Calu3 (cell line): ENCODE results near the gene SMTN. TPM values are rescaled to one million over a fixed set of nuclear protein-coding genes. Genes with fewer than 3 reads are reported as not detected.
A peak's percentile ranks its signal among the peaks of the same experiment; 100 is the strongest.

Experiments
- BruUV-seq: library from RNA; stranded (reverse); fragments of 400-500 nt; replicated peaks from 2 replicates; lab custom pipeline; 2021; lab: Mats Ljungman, UMichigan
- CTCF ChIA-PET: fragments of 300-600 bp; sonication (Branson Sonifier 250); formaldehyde crosslinking; loops from one replicate; lab custom pipeline; 2022; ENCODE audit warnings: antibody characterized with exemption; lab: Charles Lee
- DNase-seq: peaks from one replicate; pipeline ENCODE4 v3.0.0; 2022
- H3K27ac Mint-ChIP-seq: one replicate; pipeline ENCODE4 v1.8.0; 2022; ENCODE audit warnings: mixed read lengths; ENCODE audit not compliant: unreplicated experiment
- H3K27me3 Mint-ChIP-seq: one replicate; pipeline ENCODE4 v1.8.0; 2022; ENCODE audit warnings: mixed read lengths; ENCODE audit not compliant: unreplicated experiment
- H3K36me3 Mint-ChIP-seq: one replicate; pipeline ENCODE4 v1.8.0; 2022; ENCODE audit warnings: mild to moderate bottlenecking, moderate library complexity, mixed read lengths; ENCODE audit not compliant: insufficient read depth, unreplicated experiment
- H3K4me1 Mint-ChIP-seq: one replicate; pipeline ENCODE4 v1.8.0; 2022; ENCODE audit warnings: mild to moderate bottlenecking, low read depth, mixed read lengths; ENCODE audit not compliant: unreplicated experiment
- H3K4me3 Mint-ChIP-seq: one replicate; pipeline ENCODE4 v1.8.0; 2022; ENCODE audit warnings: mild to moderate bottlenecking, low read depth, moderate library complexity, mixed read lengths; ENCODE audit not compliant: unreplicated experiment
- H3K9me3 Mint-ChIP-seq: one replicate; pipeline ENCODE4 v1.8.0; 2022; ENCODE audit warnings: low read depth, mixed read lengths; ENCODE audit not compliant: unreplicated experiment
- intact Hi-C: fragments of 100-400 bp; cut with micrococcal nuclease; formaldehyde crosslinking; loops from one replicate; pipeline ENCODE4 v1.10.0; 2022; ENCODE audit not compliant: unreplicated experiment
- total RNA-seq: library from RNA; stranded (reverse); gene quantifications from 2 replicates; pipeline ENCODE4 v1.2.3, GENCODE V29; 2022
- TF ChIP-seq, protein P1 (sequence below): fragments of 200-600 bp; IDR thresholded peaks from one replicate; pipeline ENCODE4 v1.8.0; 2022; ENCODE audit warnings: antibody characterized with exemption; ENCODE audit not compliant: unreplicated experiment

The SMTN gene
- total RNA-seq, 1 experiment from 2014 or later: 61.0 TPM

DNA sequence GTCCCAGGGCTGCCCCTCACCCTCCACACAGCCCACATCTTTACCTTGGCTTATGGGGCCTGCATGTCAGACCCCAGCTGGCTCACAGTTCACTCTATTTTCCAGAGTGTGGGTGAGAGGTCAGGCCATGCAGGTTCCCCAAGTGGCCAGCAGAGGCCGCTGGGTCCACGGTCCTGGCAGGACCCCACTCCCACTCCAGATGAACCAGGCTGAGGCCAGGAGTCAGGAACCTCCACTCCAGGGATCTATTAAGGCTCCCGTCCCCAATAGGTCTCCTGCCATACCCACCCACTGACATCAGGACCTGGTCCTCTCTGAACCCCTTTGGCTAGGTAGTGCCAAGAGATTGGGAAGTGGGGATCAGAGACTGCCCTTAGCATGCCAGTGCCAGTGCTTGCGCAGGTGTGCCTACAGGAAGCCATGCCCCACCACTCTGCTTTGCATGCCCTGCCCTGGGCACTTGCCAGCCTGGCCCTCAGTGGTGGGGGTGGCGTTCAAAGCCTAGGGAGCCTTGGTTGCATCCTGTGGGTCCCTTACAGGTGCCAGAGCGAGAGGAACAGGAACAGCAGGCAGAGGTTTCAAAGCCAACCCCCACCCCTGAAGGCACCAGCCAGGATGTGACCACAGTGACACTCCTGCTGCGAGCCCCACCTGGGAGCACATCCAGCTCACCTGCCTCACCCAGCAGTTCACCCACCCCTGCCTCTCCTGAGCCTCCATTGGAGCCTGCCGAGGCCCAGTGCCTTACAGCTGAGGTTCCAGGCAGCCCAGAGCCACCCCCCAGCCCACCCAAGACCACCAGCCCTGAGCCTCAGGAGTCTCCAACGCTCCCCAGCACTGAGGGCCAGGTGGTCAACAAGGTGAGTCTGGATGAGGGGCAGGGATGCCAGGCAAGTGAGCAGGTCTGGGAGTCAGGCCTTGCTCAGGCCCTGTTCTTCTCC, 8.3 kb downstream of the SMTN start:
- H3K9me3 Mint-ChIP-seq: no peaks in the 10 kb centered on the region
- H3K27me3 Mint-ChIP-seq: no peaks in the 10 kb centered on the region
- H3K36me3 Mint-ChIP-seq: peaks cover 10% of the 10 kb centered on the region
- peak; percentile 52 for DNase-seq
- TF ChIP-seq, protein P1, sequence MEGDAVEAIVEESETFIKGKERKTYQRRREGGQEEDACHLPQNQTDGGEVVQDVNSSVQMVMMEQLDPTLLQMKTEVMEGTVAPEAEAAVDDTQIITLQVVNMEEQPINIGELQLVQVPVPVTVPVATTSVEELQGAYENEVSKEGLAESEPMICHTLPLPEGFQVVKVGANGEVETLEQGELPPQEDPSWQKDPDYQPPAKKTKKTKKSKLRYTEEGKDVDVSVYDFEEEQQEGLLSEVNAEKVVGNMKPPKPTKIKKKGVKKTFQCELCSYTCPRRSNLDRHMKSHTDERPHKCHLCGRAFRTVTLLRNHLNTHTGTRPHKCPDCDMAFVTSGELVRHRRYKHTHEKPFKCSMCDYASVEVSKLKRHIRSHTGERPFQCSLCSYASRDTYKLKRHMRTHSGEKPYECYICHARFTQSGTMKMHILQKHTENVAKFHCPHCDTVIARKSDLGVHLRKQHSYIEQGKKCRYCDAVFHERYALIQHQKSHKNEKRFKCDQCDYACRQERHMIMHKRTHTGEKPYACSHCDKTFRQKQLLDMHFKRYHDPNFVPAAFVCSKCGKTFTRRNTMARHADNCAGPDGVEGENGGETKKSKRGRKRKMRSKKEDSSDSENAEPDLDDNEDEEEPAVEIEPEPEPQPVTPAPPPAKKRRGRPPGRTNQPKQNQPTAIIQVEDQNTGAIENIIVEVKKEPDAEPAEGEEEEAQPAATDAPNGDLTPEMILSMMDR: peak; percentile 76
- CTCF ChIA-PET: interaction anchor here (0.6 kb wide), 1 partner anchor 60 kb away, joined by 3 read pairs; no protein-coding TSS in a partner anchor
- H3K27ac Mint-ChIP-seq: no peak overlapping the region
- no peaks in the 10 kb centered on the region for H3K4me1 Mint-ChIP-seq
- BruUV-seq: no TSS peak
- intact Hi-C loops: no loop called here
- no peak overlapping the region for H3K4me3 Mint-ChIP-seq

DNA sequence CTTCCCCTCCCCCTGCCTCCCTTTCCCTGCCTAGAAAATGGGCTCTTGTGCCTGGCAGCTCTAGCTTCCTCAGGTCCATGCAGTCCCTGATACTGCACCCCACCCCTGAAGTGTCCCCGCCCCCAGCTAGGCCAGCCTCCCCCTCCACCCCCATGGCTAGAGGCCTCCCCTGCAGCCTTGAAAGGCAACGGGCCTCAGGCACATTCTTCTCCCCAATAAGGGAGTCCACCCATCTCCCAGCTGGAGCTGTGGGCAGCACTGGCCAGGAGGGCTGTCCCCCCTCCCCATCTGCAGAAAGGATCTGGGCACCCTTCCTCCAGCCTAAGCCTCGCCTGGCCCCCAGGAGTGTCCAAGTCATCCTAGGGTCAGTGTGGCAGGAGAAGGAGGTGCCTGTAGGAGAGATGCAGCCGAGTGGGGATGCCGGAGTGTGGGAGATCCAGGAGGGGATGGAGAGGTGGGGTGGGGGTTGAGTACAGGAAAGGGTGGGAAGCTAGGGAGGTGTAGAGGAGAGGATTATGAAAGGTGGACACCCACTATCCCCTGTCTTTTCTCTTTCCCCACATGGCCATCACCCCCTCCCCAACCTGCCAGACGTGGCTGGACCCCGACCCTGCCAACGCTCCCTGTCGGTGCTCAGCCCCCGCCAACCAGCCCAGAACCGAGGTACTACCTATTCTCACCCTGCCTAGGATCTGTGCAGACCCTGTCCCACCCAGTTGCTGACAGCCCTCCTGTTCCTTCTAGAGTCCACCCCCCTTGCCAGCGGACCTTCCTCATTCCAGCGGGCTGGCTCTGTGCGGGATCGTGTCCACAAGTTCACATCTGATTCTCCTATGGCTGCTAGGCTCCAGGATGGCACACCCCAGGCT, 9.3 kb downstream of the SMTN start:
- no peak for DNase-seq
- intact Hi-C loops: no loop called here
- H3K4me1 Mint-ChIP-seq: no peaks in the 10 kb centered on the region
- H3K27me3 Mint-ChIP-seq: no peaks in the 10 kb centered on the region
- no peak overlapping the region for H3K4me3 Mint-ChIP-seq
- H3K9me3 Mint-ChIP-seq: no peaks in the 10 kb centered on the region
- TF ChIP-seq, protein P1: no peak
- CTCF ChIA-PET: no interaction called here
- H3K27ac Mint-ChIP-seq: no peak overlapping the region
- BruUV-seq: no TSS peak
- H3K36me3 Mint-ChIP-seq: peaks cover under 1% of the 10 kb centered on the region

DNA sequence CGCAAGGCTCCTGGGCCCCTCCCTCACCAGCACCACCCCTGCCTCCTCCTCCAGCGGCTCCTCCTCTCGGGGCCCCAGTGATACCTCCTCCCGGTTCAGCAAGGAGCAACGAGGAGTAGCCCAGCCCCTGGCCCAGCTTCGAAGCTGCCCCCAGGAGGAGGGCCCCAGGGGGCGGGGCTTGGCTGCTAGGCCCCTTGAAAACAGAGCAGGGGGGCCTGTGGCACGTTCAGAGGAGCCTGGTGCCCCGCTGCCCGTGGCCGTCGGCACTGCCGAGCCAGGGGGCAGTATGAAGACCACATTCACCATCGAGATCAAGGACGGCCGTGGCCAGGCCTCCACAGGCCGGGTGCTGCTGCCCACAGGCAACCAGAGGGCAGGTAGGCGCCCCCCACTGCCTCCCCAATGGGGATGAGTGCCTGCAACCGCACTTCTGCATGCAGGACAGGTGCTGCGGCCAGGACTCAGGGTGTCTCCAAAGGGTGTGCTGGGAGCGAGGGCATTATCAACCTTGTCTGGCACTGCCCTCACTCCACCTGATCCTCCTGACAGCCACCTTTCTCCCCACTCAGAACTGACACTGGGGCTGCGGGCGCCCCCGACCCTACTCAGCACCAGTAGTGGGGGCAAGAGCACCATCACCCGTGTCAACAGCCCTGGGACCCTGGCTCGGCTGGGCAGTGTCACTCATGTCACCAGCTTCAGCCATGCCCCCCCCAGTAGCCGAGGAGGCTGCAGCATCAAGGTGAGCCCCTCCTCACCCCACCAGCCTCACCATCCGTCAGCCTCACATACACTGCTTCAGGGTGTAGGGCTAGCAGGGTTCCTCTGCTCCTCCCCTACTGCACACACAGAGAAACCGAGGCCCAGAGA, 10.2 kb downstream of the SMTN start:
- intact Hi-C loops: no loop called here
- Mint-ChIP-seq H3K9me3 (no peaks in the 10 kb centered on the region), H3K4me1 (no peaks in the 10 kb centered on the region), H3K27me3 (no peaks in the 10 kb centered on the region), H3K36me3 (no peaks in the 10 kb centered on the region), H3K27ac (no peak overlapping the region), H3K4me3 (no peak overlapping the region)
- TF ChIP-seq, protein P1: no peak
- CTCF ChIA-PET: no interaction called here
- no TSS peak for BruUV-seq
- no peak for DNase-seq

DNA sequence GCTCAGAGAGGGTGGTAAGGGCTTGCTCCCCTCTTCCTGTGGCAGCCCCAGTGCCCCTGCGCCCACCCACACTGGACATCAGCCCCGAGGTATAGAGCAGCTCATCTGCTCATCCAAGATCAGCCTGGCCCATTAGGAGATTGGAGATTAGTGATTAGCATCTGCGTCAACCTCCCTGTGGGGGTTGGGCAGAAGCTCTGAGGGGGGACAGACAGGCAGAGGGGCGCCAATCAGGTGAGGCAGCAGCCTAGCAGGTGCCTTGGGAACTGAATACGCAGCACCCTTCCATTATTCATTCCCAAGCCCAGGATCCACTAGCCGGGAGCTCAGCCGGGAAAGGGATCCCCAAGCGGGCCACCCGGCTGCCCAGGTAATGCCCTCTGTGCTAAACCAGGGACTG, 11.0 kb downstream of the SMTN start:
- Mint-ChIP-seq H3K36me3 (no peaks in the 10 kb centered on the region), H3K4me3 (no peak overlapping the region), H3K27me3 (no peaks in the 10 kb centered on the region), H3K27ac (no peak overlapping the region), H3K9me3 (no peaks in the 10 kb centered on the region), H3K4me1 (no peaks in the 10 kb centered on the region)
- CTCF ChIA-PET: interaction anchor here (0.8 kb wide), 1 partner anchor 15 kb away, joined by 3 read pairs; the partner anchor contains the start of gene SELENOM
- no TSS peak for BruUV-seq
- DNase-seq: no peak
- TF ChIP-seq, protein P1: no peak
- intact Hi-C loops: no loop called here
